Measurements from ENCODE around the gene MYRF.

The MYRF gene

DNA sequence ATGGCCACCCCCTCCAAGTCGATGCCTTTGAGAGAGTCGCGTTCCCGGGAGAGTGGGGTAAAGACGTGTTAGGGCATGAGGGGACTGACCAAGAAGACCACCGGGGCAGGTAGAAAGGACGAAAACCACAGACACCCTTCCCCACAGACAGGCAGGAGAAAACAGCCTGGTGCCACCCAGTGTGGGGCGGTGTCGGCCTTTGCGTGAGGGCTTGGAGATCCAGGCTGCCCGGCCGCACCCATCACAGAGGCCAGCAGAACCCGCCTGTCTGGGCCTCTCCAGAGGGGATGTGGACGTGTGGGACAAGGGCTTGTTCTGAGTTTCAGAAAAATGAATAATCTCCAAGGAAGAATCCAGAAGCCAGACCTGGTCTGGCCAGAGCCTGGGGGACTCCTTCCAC, 41.4 kb upstream of the MYRF start:
- TF ChIP-seq TEAD4 (IDR thresholded peaks at IDR 0.05): no peak
- no peak for TF ChIP-seq CREB1 (IDR thresholded peaks at IDR 0.05; ENCODE audit: low read depth)
- no peak for TF ChIP-seq EP300 (IDR thresholded peaks at IDR 0.05; ENCODE audit: borderline replicate concordance)
- no peak for TF ChIP-seq TAF1 (IDR thresholded peaks at IDR 0.05; ENCODE audit: low read depth)
- no peak for TF ChIP-seq NFIC (IDR thresholded peaks at IDR 0.05)
- no peak for TF ChIP-seq CEBPB (IDR thresholded peaks at IDR 0.05)
- TF ChIP-seq ZBTB7A (IDR thresholded peaks at IDR 0.05; ENCODE audit: low read depth): no peak

GRCh38 chr11:61711498-61711897, 40.9 kb upstream of the MYRF start:
- TF ChIP-seq TAF1 (IDR thresholded peaks at IDR 0.05; ENCODE audit: low read depth) (no peak), TCF12 (IDR thresholded peaks at IDR 0.05; ENCODE audit: low read depth) (no peak), CEBPB (IDR thresholded peaks at IDR 0.05) (no peak), ZBTB7A (IDR thresholded peaks at IDR 0.05; ENCODE audit: low read depth) (no peak), USF1 (IDR thresholded peaks at IDR 0.05) (no peak), TEAD4 (IDR thresholded peaks at IDR 0.05) (no peak), EGR1 (IDR thresholded peaks at IDR 0.05) (no peak), CREB1 (IDR thresholded peaks at IDR 0.05; ENCODE audit: low read depth) (no peak), RAD21 (IDR thresholded peaks at IDR 0.05; ENCODE audit: low read depth) (no peak), NFIC (IDR thresholded peaks at IDR 0.05) (no peak)
- TF ChIP-seq, protein P1, sequence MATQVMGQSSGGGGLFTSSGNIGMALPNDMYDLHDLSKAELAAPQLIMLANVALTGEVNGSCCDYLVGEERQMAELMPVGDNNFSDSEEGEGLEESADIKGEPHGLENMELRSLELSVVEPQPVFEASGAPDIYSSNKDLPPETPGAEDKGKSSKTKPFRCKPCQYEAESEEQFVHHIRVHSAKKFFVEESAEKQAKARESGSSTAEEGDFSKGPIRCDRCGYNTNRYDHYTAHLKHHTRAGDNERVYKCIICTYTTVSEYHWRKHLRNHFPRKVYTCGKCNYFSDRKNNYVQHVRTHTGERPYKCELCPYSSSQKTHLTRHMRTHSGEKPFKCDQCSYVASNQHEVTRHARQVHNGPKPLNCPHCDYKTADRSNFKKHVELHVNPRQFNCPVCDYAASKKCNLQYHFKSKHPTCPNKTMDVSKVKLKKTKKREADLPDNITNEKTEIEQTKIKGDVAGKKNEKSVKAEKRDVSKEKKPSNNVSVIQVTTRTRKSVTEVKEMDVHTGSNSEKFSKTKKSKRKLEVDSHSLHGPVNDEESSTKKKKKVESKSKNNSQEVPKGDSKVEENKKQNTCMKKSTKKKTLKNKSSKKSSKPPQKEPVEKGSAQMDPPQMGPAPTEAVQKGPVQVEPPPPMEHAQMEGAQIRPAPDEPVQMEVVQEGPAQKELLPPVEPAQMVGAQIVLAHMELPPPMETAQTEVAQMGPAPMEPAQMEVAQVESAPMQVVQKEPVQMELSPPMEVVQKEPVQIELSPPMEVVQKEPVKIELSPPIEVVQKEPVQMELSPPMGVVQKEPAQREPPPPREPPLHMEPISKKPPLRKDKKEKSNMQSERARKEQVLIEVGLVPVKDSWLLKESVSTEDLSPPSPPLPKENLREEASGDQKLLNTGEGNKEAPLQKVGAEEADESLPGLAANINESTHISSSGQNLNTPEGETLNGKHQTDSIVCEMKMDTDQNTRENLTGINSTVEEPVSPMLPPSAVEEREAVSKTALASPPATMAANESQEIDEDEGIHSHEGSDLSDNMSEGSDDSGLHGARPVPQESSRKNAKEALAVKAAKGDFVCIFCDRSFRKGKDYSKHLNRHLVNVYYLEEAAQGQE (IDR thresholded peaks at IDR 0.05; ENCODE audit: low read depth): no peak

- TF ChIP-seq RAD21 (IDR thresholded peaks at IDR 0.05; ENCODE audit: low read depth): no peak
- TF ChIP-seq CEBPB (IDR thresholded peaks at IDR 0.05): no peak
- TF ChIP-seq TAF1 (IDR thresholded peaks at IDR 0.05; ENCODE audit: low read depth): no peak
- TF ChIP-seq USF1 (IDR thresholded peaks at IDR 0.05): no peak
- no peak for TF ChIP-seq FOXM1 (IDR thresholded peaks at IDR 0.05; ENCODE audit: borderline replicate concordance, low read depth)
- TF ChIP-seq ZBTB7A (IDR thresholded peaks at IDR 0.05; ENCODE audit: low read depth): no peak
- no peak for TF ChIP-seq EGR1 (IDR thresholded peaks at IDR 0.05)
- no peak for TF ChIP-seq NFIC (IDR thresholded peaks at IDR 0.05)
- no peak for TF ChIP-seq YY1 (IDR thresholded peaks at IDR 0.05; ENCODE audit: low read depth)
- TF ChIP-seq TEAD4 (IDR thresholded peaks at IDR 0.05): no peak
- no peak for TF ChIP-seq EP300 (IDR thresholded peaks at IDR 0.05; ENCODE audit: borderline replicate concordance)
- no peak for TF ChIP-seq TCF12 (IDR thresholded peaks at IDR 0.05; ENCODE audit: low read depth)
- TF ChIP-seq, protein P1 (IDR thresholded peaks at IDR 0.05; ENCODE audit: low read depth): no peak
- TF ChIP-seq, protein P2, sequence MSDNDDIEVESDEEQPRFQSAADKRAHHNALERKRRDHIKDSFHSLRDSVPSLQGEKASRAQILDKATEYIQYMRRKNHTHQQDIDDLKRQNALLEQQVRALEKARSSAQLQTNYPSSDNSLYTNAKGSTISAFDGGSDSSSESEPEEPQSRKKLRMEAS (IDR thresholded peaks at IDR 0.05): no peak
- no peak for TF ChIP-seq CREB1 (IDR thresholded peaks at IDR 0.05; ENCODE audit: low read depth)
Measured at GRCh38 chr11:61712314-61712713, 40.1 kb upstream of the MYRF start.

GRCh38 chr11:61712846-61713245, 39.6 kb upstream of the MYRF start:
- no peak for TF ChIP-seq CREB1 (IDR thresholded peaks at IDR 0.05; ENCODE audit: low read depth)
- TF ChIP-seq TEAD4 (IDR thresholded peaks at IDR 0.05): no peak
- TF ChIP-seq, protein P2 (IDR thresholded peaks at IDR 0.05): no peak
- TF ChIP-seq EGR1 (IDR thresholded peaks at IDR 0.05): no peak
- TF ChIP-seq CEBPB (IDR thresholded peaks at IDR 0.05): no peak
- no peak for TF ChIP-seq FOXM1 (IDR thresholded peaks at IDR 0.05; ENCODE audit: borderline replicate concordance, low read depth)
- no peak for TF ChIP-seq NFIC (IDR thresholded peaks at IDR 0.05)
- TF ChIP-seq EP300 (IDR thresholded peaks at IDR 0.05; ENCODE audit: borderline replicate concordance): no peak
- no peak for TF ChIP-seq USF1 (IDR thresholded peaks at IDR 0.05)
- no peak for TF ChIP-seq TCF12 (IDR thresholded peaks at IDR 0.05; ENCODE audit: low read depth)
- no peak for TF ChIP-seq YY1 (IDR thresholded peaks at IDR 0.05; ENCODE audit: low read depth)
- no peak for TF ChIP-seq RAD21 (IDR thresholded peaks at IDR 0.05; ENCODE audit: low read depth)
- TF ChIP-seq, protein P1 (IDR thresholded peaks at IDR 0.05; ENCODE audit: low read depth): no peak
